GM12878 (cell line): ENCODE measurements around the gene ZNF385C. TPM values are rescaled to one million over a fixed set of nuclear protein-coding genes. Genes with fewer than 3 reads are reported as not detected.

Experiments
- ATAC-seq: fragments of 200-7000 bp; cut with Tn5 transposase; 3 replicates; pipeline ENCODE4 v1.9.1; 2020; ENCODE audit warnings: mild to moderate bottlenecking, moderate library complexity
- BruUV-seq: library from RNA; stranded (reverse); fragments of 400-500 nt; replicated peaks from 2 replicates; lab custom pipeline; 2021; lab: Mats Ljungman, UMichigan
- CTCF ChIA-PET: fragments of 300-600 bp; sonication (Branson Sonifier 250); formaldehyde crosslinking; extraction: SDS; loops from one replicate; lab custom pipeline; 2021; ENCODE audit warnings: inconsistent platforms; lab: Yijun Ruan, JAX
- POLR2A ChIA-PET: fragments of 350-600 bp; formaldehyde crosslinking; extraction: SDS; loops from one replicate; lab custom pipeline; 2021; ENCODE audit warnings: inconsistent platforms; lab: Charles Lee
- RAD21 ChIA-PET: fragments of 300-600 bp; sonication (Branson Sonifier 250); formaldehyde crosslinking; loops from one replicate; lab custom pipeline; 2023; ENCODE audit warnings: antibody characterized with exemption; ENCODE audit not compliant: unreplicated experiment; lab: Charles Lee
- SMC1A ChIA-PET: fragments of 300-600 bp; sonication (Branson Sonifier 250); formaldehyde crosslinking; loops from one replicate; lab custom pipeline; 2023; ENCODE audit not compliant: unreplicated experiment, uncharacterized antibody; lab: Charles Lee
- DNase-seq: peaks from one replicate; pipeline ENCODE4 v3.0.0-alpha.2; 2011; ENCODE audit warnings: low read depth, low spot score
- FAIRE-seq: peaks from 3 replicates; lab custom pipeline; 2011; peaks lifted over from hg19 to GRCh38; lab: Jason Lieb, UNC
- H2AFZ ChIP-seq: 2 replicates; pipeline ENCODE4 v1.6.0; 2011; ENCODE audit warnings: low read depth, low read length, control low read depth; ENCODE audit not compliant: control insufficient read depth
- H3K27ac ChIP-seq: 2 replicates; pipeline ENCODE4 v1.5.1; 2011; ENCODE audit warnings: control low read depth; ENCODE audit not compliant: control insufficient read depth, insufficient read depth
- H3K27me3 ChIP-seq, 2 experiments: replicated peaks in 1 of 2; 2 replicates each; pipeline versions ENCODE4 v1.6.0 to v1.6.1; 2011; ENCODE audit warnings: low read length in 1 of 2; ENCODE audit not compliant: control insufficient read depth in 2 of 2, insufficient read depth in 2 of 2
- H3K36me3 ChIP-seq, 2 experiments: 2 replicates each; pipeline ENCODE4 v1.5.1; 2011; ENCODE audit warnings: low read length in 1 of 2; ENCODE audit not compliant: control insufficient read depth in 2 of 2, insufficient read depth in 2 of 2
- H3K4me1 ChIP-seq: 2 replicates; pipeline ENCODE4 v1.6.1; 2011; ENCODE audit warnings: mild to moderate bottlenecking, low read length, moderate library complexity, mixed read lengths; ENCODE audit not compliant: control insufficient read depth, insufficient read depth
- H3K4me2 ChIP-seq: 2 replicates; pipeline ENCODE4 v1.6.0; 2011; ENCODE audit warnings: control low read depth; ENCODE audit not compliant: control insufficient read depth, insufficient read depth
- H3K4me3 ChIP-seq: fragments of 200-600 bp; sonication (generic); 2 replicates; pipeline ENCODE4 v1.5.1; 2016
- H3K79me2 ChIP-seq: 2 replicates; pipeline ENCODE4 v1.6.0; 2011; ENCODE audit warnings: low read length; ENCODE audit not compliant: control insufficient read depth, insufficient read depth
- H3K9ac ChIP-seq: 2 replicates; pipeline ENCODE4 v1.8.0; 2011; ENCODE audit warnings: low read length, control low read depth, mixed read lengths; ENCODE audit not compliant: control insufficient read depth, insufficient read depth
- H3K9me3 ChIP-seq: replicated peaks from 3 replicates; pipeline ENCODE4 v1.5.1; 2011; ENCODE audit warnings: mild to moderate bottlenecking, low read length; ENCODE audit not compliant: control insufficient read depth, insufficient read depth
- H4K20me1 ChIP-seq: 2 replicates; pipeline ENCODE4 v1.6.0; 2011; ENCODE audit not compliant: control insufficient read depth, insufficient read depth
- HDAC6 ChIP-seq: fragments of 200-600 bp; sonication (generic); IDR thresholded peaks from one replicate; pipeline ENCODE4 v1.8.0; 2017; ENCODE audit warnings: antibody characterized with exemption; ENCODE audit not compliant: unreplicated experiment
- HDGF ChIP-seq: fragments of 450-650 bp; IDR thresholded peaks from 2 replicates; pipeline ENCODE4 v1.6.1; 2016; ENCODE audit warnings: antibody characterized with exemption
- HSF1 ChIP-seq: fragments of 150-350 bp; IDR thresholded peaks from 2 replicates; pipeline ENCODE4 v1.6.1; 2014; ENCODE audit warnings: mild to moderate bottlenecking, low read depth, low read length
- MTA3 ChIP-seq: IDR thresholded peaks from 2 replicates; pipeline ENCODE4 v1.6.1; 2012; ENCODE audit warnings: low read length, inconsistent platforms, borderline replicate concordance
- MYB ChIP-seq: fragments of 150-350 bp; IDR thresholded peaks from 2 replicates; pipeline ENCODE4 v1.6.1; 2014; ENCODE audit warnings: mild to moderate bottlenecking, low read depth, low read length, borderline replicate concordance
- SUPT20H ChIP-seq: IDR thresholded peaks from 2 replicates; pipeline ENCODE4 v1.6.1; 2011; ENCODE audit warnings: low read depth, mild to moderate bottlenecking, low read length, moderate library complexity, borderline replicate concordance; ENCODE audit not compliant: control insufficient read depth
- ZBTB4 ChIP-seq: fragments of 450-650 bp; formaldehyde crosslinking; IDR thresholded peaks from 2 replicates; pipeline ENCODE4 v1.4.0; 2022; ENCODE audit warnings: mild to moderate bottlenecking, moderate library complexity
- ZNF207 ChIP-seq: fragments of 450-650 bp; IDR thresholded peaks from 2 replicates; pipeline ENCODE4 v1.6.1; 2014; ENCODE audit warnings: antibody characterized with exemption, mild to moderate bottlenecking, borderline replicate concordance
- WGBS: methylation state at CpG from one replicate; pipeline ENCODE4 v1.1.6; 2016; ENCODE audit warnings: low lambda C conversion rate; ENCODE audit not compliant: insufficient replicate concordance, insufficient coverage; ENCODE audit errors: missing lambda C conversion rate; 5-methylcytosine and 5-hydroxymethylcytosine counted together
- in situ Hi-C: fragments of 300-500 bp; cut with MboI; formaldehyde crosslinking; loops from 9 replicates; pipeline ENCODE4 v1.14.3; 2018; ENCODE audit warnings: mixed read lengths
- intact Hi-C: fragments of 100-400 bp; cut with micrococcal nuclease; formaldehyde crosslinking; loops from one replicate; pipeline ENCODE4 v1.14.2; 2022; ENCODE audit not compliant: unreplicated experiment
- polyA plus RNA-seq, 11 experiments: library from polyadenylated mRNA; depleted of rRNA in 4 of 11; unstranded in 6 of 11; stranded (reverse) in 5 of 11; fragments of >200 nt; fragmentation: Nextera tagmentation in 4 of 11; fragmentation: Illumina TruSeq in 1 of 11; extraction: Ambion mirVana in 4 of 11; extraction: Trizol in 1 of 11; gene quantifications; 1 replicate in 1 of 11; 2 replicates in 10 of 11; pipeline versions ENCODE4 v1.2.1 to v1.2.3, GENCODE V29; 2011 to 2016; ENCODE audit warnings: inconsistent platforms in 2 of 11, missing spikeins in 2 of 11, low read depth in 1 of 11
- total RNA-seq, 4 experiments: library from RNA; depleted of rRNA in 3 of 4; stranded (reverse); fragments of >200 nt in 3 of 4; fragmentation: Illumina TruSeq in 1 of 4; extraction: Trizol in 1 of 4; gene quantifications; 2 replicates each; pipeline versions ENCODE4 v1.2.1 to v1.2.3, GENCODE V29; 2013 to 2021

Gene ZNF385C
- total and polyA plus RNA-seq, 10 of the 15 experiments (the other 5 are each of a cell fraction or from before 2014, with no cell fraction given): 0.06 to 0.20 (median 0.07) TPM; not detected in 5

DNA sequence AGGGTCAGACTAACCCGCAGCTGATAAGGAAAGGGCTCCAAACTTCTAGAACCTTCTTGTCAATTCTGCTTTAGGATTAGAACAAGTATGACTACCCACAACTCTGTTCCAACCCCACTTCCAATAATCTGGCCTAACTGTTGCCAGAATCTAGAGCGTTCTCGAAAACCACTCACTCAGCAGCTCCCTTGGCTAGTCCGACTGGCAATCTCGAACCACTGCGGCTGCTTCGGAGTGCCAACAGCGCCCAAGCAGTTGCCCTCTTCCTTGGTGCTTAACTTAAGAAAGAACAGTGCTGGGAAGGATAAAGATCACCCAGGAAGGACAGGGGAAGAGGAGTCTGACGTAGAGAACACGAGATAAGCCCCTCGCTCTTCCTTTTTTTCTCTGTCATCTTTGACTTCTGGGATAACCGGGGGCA, 81.9 kb downstream of the ZNF385C start:
- Histone ChIP-seq H3K9ac (peak overlapping the region; percentile 99), H3K79me2 (peaks cover 75% of the 10 kb centered on the region), H3K27ac (peak overlapping the region; percentile 97), H3K4me1 (peaks cover 23% of the 10 kb centered on the region), H3K27me3 (no peaks in the 10 kb centered on the region), H3K36me3 (no peaks in the 10 kb centered on the region; a peak in 2 of 4 replicates), H2AFZ (peak overlapping the region; percentile 95), H4K20me1 (0 out of 2 replicates have a peak, but pooled peaks cover 4% of the 10 kb centered on the region), H3K4me2 (peak overlapping the region; percentile 68), H3K4me3 (peak overlapping the region; percentile 85), H3K9me3 (no peaks in the 10 kb centered on the region)
- ChIA-PET RAD21 (interaction anchor here (0.7 to 6.6 kb wide), 8 partner anchors 8 to 165 kb away, joined by 3 to 53 read pairs (median 6); partner anchors contain the start of genes CNP, DHX58 and ODAD4), SMC1A (interaction anchor here (0.9 to 1.6 kb wide), 8 partner anchors 10 to 177 kb away, joined by 3 to 8 read pairs (median 3); partner anchors contain the start of gene CNP), CTCF (interaction anchor here (0.6 to 4.1 kb wide), 10 partner anchors 10 to 1401 kb away, joined by 3 to 34 read pairs (median 5); partner anchors contain the start of gene DHX58), POLR2A (interaction anchor here (0.9 to 3.2 kb wide), 10 partner anchors 14 to 105 kb away, joined by 3 to 45 read pairs (median 8); partner anchors contain the start of genes ACLY, CNP, DHX58 and KAT2A)
- in situ Hi-C loops: loop anchor here (25.0 kb wide), 1 partner anchor 1196 kb away; the partner anchor contains the start of gene TMEM106A
- ATAC-seq: peak; percentile 6; the same call in 1 of the 3 replicates
- BruUV-seq: no TSS peak
- no peak for TF ChIP-seq HDGF
- 0 out of 2 replicates have a peak, but pooled peaks have one; percentile 13 for TF ChIP-seq MTA3
- no peak for TF ChIP-seq HDAC6
- no peak for TF ChIP-seq SUPT20H
- peak; percentile 98 for TF ChIP-seq HSF1
- no peak for TF ChIP-seq ZNF207
- TF ChIP-seq ZBTB4 (CRISPR knock-in tag): no peak
- TF ChIP-seq MYB: no peak
- no peak for DNase-seq
- intact Hi-C loops: loop anchor here (2.0 kb wide), 1 partner anchor 50 kb away; the partner anchor contains the start of gene CNP
- FAIRE-seq: no peak
- 0% methylated on average over 12 of the region's 12 CpGs for WGBS
